Heart left ventricle (tissue), 13 donors: ENCODE data around the gene BRK1.
"Not testable (repeated sequence)": the region's sequence is repeated elsewhere in the genome, so short reads cannot be mapped to it uniquely, and the experiment has no call there.

Experiments used
- CTCF ChIP-seq, 12 donors: fragments of 200-600 bp; sonication (generic) in 4 of 12; IDR thresholded peaks; one replicate each; pipeline versions ENCODE4 v1.5.0 to v1.8.0; 2018 to 2022; ENCODE audit warnings: antibody characterized with exemption in 12 of 12, mild to moderate bottlenecking in 5 of 12
- POLR2A ChIP-seq, 2 donors: fragments of 450-650 bp; IDR thresholded peaks; one replicate each; pipeline ENCODE4 v1.6.1; 2017; ENCODE audit warnings: antibody characterized with exemption in 2 of 2, mild to moderate bottlenecking in 2 of 2, moderate library complexity in 2 of 2
- donor health status: ischemic (EF 13 %, LVEDD 7.1; RV severe dilation, severe dysfunction).
- donor health status: DM: no; HTN: yes; CAD: no.
- donor health status: DM: no; HTN: no; CAD: no.
- donor health status: ischemic (EF 25% LVEDD 6.9; RV normal size, moderate dysfunction).
- donor health status: ischemic (EF 25% LVEDD 5.7; RV mildly dilated, moderate dysfunction).
- donor health status: ischemic (EF 35%, LVEDD 5.7; RV mildly dilated, moderate dysfunction).
- donor health status: nonischemic (EF 11% LVEDD 7.7; RV severe dilation, severe dysfunction).
- donor health status: DM: yes; HTN: yes; CAD: no.
- donor health status: PGD.
- donor health status: ischemic (EF 29% LVEDD 5.4; RV normal size, mild dysfunction).
- donor health status: nonischemic (EF 23%, LVEDD 6.1; RV moderate dilation, normal function).

- not testable (repeated sequence) for TF ChIP-seq CTCF, POLR2A (IDR thresholded peaks at IDR 0.05)
Measured at GRCh38 chr3:10091387-10091786, 24.1 kb upstream of the BRK1 start.
